GM12872 (cell line): ENCODE data around the gene TMEM87A.

ENCODE experiments used
- CTCF ChIP-seq: IDR thresholded peaks from 3 replicates; pipeline ENCODE4 v1.5.1; 2011; ENCODE audit warnings: low read depth, mild to moderate bottlenecking, low read length, moderate library complexity; ENCODE audit not compliant: insufficient read depth

The TMEM87A gene

GRCh38 chr15:42198516-42198915, 74.7 kb downstream of the TMEM87A start:
- TF ChIP-seq CTCF: no peak

- no peak for TF ChIP-seq CTCF
These were observed 78.7 kb downstream of the TMEM87A start for GRCh38 chr15:42194513-42194912.

GRCh38 chr15:42193383-42193782, 79.8 kb downstream of the TMEM87A start:
- TF ChIP-seq CTCF: no peak

GRCh38 chr15:42191610-42192346, 81.5 kb downstream of the TMEM87A start:
- no peak for TF ChIP-seq CTCF

- no peak for TF ChIP-seq CTCF
These were observed 82.9 kb downstream of the TMEM87A start for GRCh38 chr15:42190370-42190769.

- TF ChIP-seq CTCF: no peak
These were observed 87.4 kb downstream of the TMEM87A start for GRCh38 chr15:42185801-42186200.

GRCh38 chr15:42184736-42185135, 88.5 kb downstream of the TMEM87A start:
- TF ChIP-seq CTCF: no peak

GRCh38 chr15:42184296-42184695, 88.9 kb downstream of the TMEM87A start:
- no peak for TF ChIP-seq CTCF
